NOMO-1 treated with dmso at 0.1 percent for 144 hours (cell line): Measurements from ENCODE around the gene MUC5B.
"Not testable (repeated sequence)": the region's sequence is repeated elsewhere in the genome, so short reads cannot be mapped to it uniquely, and the experiment has no call there.

Experiments
- DNase-seq: peaks from one replicate; lab custom pipeline; 2025; ENCODE audit not compliant: unreplicated experiment; lab: John Stamatoyannopoulos, UW

MUC5B gene

GRCh38 chr11:1245717-1246116, 22.9 kb downstream of the MUC5B start:
- not testable (repeated sequence) for DNase-seq

DNA sequence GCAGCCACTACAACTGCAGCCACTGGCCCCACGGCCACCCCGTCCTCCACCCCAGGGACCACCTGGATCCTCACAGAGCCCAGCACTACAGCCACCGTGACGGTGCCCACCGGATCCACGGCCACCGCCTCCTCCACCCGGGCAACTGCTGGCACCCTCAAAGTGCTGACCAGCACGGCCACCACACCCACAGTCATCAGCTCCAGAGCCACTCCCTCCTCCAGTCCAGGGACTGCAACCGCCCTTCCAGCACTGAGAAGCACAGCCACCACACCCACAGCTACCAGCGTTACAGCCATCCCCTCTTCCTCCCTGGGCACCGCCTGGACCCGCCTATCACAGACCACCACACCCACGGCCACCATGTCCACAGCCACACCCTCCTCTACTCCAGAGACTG, 23.4 kb downstream of the MUC5B start:
- DNase-seq, result not testable (repeated sequence)

GRCh38 chr11:1247026-1247425, 24.2 kb downstream of the MUC5B start:
- not testable (repeated sequence) for DNase-seq

GRCh38 chr11:1248951-1249350, 26.1 kb downstream of the MUC5B start:
- DNase-seq, result not testable (repeated sequence)

DNA sequence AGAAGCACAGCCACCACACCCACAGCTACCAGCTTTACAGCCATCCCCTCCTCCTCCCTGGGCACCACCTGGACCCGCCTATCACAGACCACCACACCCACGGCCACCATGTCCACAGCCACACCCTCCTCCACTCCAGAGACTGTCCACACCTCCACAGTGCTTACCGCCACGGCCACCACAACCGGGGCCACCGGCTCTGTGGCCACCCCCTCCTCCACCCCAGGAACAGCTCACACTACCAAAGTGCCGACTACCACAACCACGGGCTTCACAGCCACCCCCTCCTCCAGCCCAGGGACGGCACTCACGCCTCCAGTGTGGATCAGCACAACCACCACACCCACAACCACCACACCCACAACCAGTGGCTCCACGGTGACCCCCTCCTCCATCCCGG, 27.5 kb downstream of the MUC5B start:
- not testable (repeated sequence) for DNase-seq

- DNase-seq, result no peak
These were observed 28.4 kb downstream of the MUC5B start for GRCh38 chr11:1251236-1251770.

- DNase-seq, result no peak
These were observed 29.7 kb downstream of the MUC5B start for GRCh38 chr11:1252371-1253102.

DNA sequence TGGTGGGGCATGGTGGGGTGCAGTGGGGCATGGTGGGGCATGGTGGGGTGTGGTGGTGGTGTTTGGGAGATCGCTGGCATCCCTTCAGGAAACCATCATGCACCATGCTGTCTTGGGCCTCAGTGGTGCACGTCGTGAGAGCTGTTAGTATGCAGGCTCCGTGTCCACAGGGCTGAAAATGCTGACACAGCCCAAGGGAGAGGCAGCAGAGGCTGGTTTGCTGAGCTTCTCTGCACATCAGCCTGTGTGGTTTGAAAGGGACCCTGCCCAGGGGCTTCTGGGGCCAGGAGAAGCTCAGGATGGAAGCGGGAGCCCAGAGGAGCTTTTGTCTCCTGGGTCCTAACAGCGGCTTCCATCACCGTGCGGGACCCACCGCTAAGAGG, 30.2 kb downstream of the MUC5B start:
- DNase-seq, result no peak

GRCh38 chr11:1254086-1254648, 31.3 kb downstream of the MUC5B start:
- DNase-seq, result no peak

DNA sequence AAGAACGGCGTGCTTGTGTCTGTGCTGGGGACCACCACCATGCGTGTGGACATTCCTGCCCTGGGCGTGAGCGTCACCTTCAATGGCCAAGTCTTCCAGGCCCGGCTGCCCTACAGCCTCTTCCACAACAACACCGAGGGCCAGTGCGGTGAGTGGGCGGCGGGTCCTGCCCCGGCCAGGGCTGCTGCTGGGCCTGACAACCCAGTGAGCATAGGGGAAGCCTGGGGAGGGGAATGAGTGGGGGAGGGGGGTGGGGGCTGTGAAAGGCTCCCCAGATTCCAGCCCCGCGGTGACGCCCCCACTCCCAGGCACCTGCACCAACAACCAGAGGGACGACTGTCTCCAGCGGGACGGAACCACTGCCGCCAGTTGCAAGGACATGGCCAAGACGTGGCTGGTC, 31.9 kb downstream of the MUC5B start:
- no peak for DNase-seq

- no peak for DNase-seq
These were observed 32.3 kb downstream of the MUC5B start for GRCh38 chr11:1255151-1255550.

DNA sequence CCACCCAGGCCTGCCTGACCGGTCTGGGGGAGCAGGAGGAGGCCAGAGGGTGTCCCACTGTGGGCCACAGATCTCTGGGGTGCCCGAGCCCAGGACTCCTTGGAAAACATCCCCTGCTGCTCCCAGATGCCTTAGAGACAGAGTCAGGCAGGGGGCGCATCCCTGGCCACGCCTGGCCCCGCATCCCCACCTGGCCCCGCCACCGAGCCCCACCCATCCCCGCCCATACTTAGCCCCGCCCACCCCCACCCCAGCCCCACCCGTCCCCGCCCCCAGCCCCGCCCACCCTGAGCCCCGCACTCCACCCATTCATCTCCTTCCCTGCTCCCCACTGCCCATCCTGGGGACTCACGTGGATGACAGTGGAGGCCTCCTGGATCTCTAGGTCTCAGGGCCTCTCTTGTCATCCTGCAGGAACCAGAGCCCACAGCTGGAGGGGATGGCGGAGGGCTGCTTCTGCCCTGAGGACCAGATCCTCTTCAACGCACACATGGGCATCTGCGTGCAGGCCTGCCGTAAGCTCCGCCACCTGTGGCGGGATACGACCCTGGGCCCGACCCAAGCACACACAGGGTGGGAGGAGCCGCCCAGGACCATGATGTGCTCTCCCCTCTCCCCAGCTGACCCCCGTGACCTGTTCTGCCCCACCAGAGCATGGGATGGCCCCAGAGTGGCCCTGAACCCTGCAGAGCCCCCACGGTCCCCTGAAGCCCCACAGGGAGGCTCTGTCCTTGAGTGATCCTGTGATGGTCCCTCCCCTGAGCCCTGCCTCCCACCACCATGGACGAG, 33.6 kb downstream of the MUC5B start:
- no peak for DNase-seq

GRCh38 chr11:1257366-1257765, 34.5 kb downstream of the MUC5B start:
- DNase-seq, result no peak

GRCh38 chr11:1257916-1258315, 35.0 kb downstream of the MUC5B start:
- no peak for DNase-seq

GRCh38 chr11:1258401-1259075, 35.7 kb downstream of the MUC5B start:
- no peak for DNase-seq

- DNase-seq, result no peak
These were observed 36.2 kb downstream of the MUC5B start for GRCh38 chr11:1259076-1259461.

- no peak for DNase-seq
These were observed 36.7 kb downstream of the MUC5B start for GRCh38 chr11:1259561-1259960.

DNA sequence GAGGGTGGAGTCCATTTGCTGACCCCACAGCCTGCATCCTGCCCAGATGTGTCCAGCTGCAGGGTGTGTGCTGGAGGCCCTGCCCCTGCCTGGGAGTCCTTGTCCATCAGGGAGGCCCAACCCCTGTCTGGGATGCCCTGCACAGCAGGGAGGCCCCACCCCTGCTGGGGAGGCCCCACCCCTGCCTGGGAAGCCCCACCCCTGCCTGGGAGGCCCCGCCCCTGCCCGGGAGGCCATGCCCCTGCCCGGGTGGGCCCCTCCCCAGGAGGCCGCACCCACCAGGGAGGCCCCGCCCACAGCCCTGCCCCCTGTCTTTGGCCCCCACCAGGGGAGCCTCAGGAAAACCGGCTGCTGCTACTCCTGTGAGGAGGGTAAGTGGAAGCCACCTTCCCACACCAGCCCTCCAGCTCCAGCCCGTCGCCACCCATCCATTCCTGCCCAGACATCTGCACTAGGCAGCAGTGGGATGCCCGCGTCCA, 37.2 kb downstream of the MUC5B start:
- no peak for DNase-seq

DNA sequence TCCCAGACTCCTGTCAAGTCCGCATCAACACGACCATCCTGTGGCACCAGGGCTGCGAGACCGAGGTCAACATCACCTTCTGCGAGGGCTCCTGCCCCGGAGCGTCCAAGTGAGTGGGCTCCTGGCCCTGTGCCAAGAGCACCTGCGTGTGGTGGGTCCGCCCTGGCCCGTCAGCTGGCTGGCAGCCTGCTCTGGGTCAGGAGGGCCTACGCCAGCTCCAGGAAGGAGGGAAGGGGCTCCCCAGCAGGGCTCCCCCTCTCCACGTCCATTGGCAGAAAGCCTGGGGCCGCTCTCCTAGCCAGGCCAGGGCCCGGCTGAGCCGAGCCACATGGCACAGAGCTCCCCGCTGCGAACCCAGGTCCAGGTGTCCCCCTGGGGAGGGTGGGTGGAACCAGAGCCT, 37.8 kb downstream of the MUC5B start:
- no peak for DNase-seq

- DNase-seq, result no peak
These were observed 38.6 kb downstream of the MUC5B start for GRCh38 chr11:1261241-1262071.
